ENCODE results near the gene ZNF398.

GRCh38 chr7:149145031-149145845, 2.0 kb upstream of the ZNF398 start:
- no peak for TF ChIP-seq POLR2A (IDR thresholded peaks at IDR 0.05)
- TF ChIP-seq POLR2AphosphoS5 (IDR thresholded peaks at IDR 0.05): no peak
- TF ChIP-seq, protein P1, sequence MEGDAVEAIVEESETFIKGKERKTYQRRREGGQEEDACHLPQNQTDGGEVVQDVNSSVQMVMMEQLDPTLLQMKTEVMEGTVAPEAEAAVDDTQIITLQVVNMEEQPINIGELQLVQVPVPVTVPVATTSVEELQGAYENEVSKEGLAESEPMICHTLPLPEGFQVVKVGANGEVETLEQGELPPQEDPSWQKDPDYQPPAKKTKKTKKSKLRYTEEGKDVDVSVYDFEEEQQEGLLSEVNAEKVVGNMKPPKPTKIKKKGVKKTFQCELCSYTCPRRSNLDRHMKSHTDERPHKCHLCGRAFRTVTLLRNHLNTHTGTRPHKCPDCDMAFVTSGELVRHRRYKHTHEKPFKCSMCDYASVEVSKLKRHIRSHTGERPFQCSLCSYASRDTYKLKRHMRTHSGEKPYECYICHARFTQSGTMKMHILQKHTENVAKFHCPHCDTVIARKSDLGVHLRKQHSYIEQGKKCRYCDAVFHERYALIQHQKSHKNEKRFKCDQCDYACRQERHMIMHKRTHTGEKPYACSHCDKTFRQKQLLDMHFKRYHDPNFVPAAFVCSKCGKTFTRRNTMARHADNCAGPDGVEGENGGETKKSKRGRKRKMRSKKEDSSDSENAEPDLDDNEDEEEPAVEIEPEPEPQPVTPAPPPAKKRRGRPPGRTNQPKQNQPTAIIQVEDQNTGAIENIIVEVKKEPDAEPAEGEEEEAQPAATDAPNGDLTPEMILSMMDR (IDR thresholded peaks at IDR 0.05): no peak
- TF ChIP-seq EP300 (IDR thresholded peaks at IDR 0.05): no peak

Data from sigmoid colon (tissue), 4 donors.